Measurements from ENCODE around the gene SERPINI1. TPM values are rescaled to one million over a fixed set of nuclear protein-coding genes. Genes with fewer than 3 reads are reported as not detected.

The SERPINI1 gene
- total RNA-seq, 4 donors from 2014 or later = 0.54 to 4.1 (median 1.2) TPM; not detected in 1

GRCh38 chr3:167785790-167786189 lies 50.3 kb downstream of the SERPINI1 start:
- Histone ChIP-seq H3K27me3 (no peaks in the 10 kb centered on the region), H3K36me3 (no peaks in the 10 kb centered on the region), H3K9me3 (no peaks in the 10 kb centered on the region), H3K4me3 (no peak overlapping the region), H3K27ac (no peak overlapping the region), H3K4me1 (no peaks in the 10 kb centered on the region)
- no peak for DNase-seq
- TF ChIP-seq POLR2A (IDR thresholded peaks at IDR 0.05) = no peak
- TF ChIP-seq, protein P1, sequence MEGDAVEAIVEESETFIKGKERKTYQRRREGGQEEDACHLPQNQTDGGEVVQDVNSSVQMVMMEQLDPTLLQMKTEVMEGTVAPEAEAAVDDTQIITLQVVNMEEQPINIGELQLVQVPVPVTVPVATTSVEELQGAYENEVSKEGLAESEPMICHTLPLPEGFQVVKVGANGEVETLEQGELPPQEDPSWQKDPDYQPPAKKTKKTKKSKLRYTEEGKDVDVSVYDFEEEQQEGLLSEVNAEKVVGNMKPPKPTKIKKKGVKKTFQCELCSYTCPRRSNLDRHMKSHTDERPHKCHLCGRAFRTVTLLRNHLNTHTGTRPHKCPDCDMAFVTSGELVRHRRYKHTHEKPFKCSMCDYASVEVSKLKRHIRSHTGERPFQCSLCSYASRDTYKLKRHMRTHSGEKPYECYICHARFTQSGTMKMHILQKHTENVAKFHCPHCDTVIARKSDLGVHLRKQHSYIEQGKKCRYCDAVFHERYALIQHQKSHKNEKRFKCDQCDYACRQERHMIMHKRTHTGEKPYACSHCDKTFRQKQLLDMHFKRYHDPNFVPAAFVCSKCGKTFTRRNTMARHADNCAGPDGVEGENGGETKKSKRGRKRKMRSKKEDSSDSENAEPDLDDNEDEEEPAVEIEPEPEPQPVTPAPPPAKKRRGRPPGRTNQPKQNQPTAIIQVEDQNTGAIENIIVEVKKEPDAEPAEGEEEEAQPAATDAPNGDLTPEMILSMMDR (IDR thresholded peaks at IDR 0.05) = no peak

DNA sequence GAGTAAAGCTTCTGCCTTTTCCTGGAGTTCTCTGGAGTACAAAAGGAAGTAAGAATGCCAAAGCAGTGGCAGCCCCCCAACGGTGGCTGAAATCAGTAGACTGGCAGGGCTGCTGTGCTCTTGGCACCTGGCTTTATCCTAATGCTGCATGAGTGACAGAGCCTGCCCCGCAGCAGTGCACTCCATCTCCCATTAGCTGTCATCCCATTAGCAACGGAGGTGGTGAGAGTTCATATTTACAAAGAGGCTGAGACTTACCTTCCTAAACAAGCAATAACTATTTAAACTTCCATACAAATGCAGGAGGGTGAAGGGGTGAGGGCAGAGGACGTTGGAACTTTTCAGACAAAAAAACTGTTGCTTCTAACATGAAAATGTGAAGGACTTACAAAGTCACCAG lies 51.9 kb downstream of the SERPINI1 start:
- Histone ChIP-seq H3K27me3 (no peaks in the 10 kb centered on the region), H3K4me3 (no peak overlapping the region), H3K36me3 (no peaks in the 10 kb centered on the region), H3K4me1 (no peaks in the 10 kb centered on the region), H3K9me3 (no peaks in the 10 kb centered on the region), H3K27ac (no peak overlapping the region)
- DNase-seq = no peak
- TF ChIP-seq, protein P1 (IDR thresholded peaks at IDR 0.05) = no peak
- TF ChIP-seq POLR2A (IDR thresholded peaks at IDR 0.05) = no peak

DNA sequence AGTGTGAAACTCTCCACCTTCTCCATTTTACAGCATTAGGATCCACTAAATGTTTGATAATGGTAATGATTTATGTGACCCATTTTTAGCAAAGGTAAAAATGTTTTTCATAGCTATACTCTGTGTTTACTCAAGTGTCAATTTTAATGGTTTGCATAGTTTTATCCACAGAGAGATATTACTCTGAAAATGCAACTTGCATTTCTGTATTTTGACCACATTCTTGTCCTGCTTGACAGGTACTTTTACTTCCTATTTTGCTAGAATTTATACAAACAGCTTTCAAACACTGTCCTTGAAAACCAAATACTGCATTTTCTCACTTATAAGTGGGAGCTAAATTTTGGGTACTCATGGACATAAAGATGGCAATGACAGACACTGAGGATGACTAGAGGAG lies 62.9 kb downstream of the SERPINI1 start:
- H3K4me1 ChIP-seq = no peaks in the 10 kb centered on the region
- TF ChIP-seq POLR2A (IDR thresholded peaks at IDR 0.05) = no peak
- TF ChIP-seq, protein P1 (IDR thresholded peaks at IDR 0.05) = no peak
- DNase-seq = no peak
- H3K27ac ChIP-seq = no peak overlapping the region
- no peaks in the 10 kb centered on the region for H3K36me3 ChIP-seq
- no peaks in the 10 kb centered on the region for H3K27me3 ChIP-seq
- no peaks in the 10 kb centered on the region for H3K9me3 ChIP-seq
- H3K4me3 ChIP-seq = no peak overlapping the region

GRCh38 chr3:167808910-167809309 lies 73.4 kb downstream of the SERPINI1 start:
- Histone ChIP-seq H3K4me1 (no peaks in the 10 kb centered on the region), H3K4me3 (no peak overlapping the region), H3K9me3 (no peaks in the 10 kb centered on the region), H3K27ac (no peak overlapping the region), H3K27me3 (no peaks in the 10 kb centered on the region), H3K36me3 (no peaks in the 10 kb centered on the region)
- TF ChIP-seq, protein P1 (IDR thresholded peaks at IDR 0.05) = no peak
- no peak for TF ChIP-seq POLR2A (IDR thresholded peaks at IDR 0.05)
- no peak for DNase-seq

DNA sequence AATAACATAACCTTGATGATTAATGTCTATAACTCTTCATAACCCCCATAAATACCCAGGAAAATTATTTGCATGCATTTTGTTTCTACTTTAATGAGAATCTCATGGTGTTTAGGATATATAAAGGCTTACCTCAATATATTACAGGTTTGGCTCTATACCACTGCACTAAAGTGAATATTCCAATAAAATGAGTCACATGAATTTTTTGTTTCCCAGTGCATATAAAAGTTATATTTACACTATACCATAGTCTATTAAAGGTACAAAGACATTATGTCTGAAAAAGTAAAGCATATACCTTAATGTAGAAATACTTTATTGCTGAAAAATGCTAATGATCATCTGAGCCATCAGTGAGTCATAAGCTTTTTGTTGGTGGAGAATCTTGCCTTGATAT lies 74.7 kb downstream of the SERPINI1 start:
- Histone ChIP-seq H3K27me3 (no peaks in the 10 kb centered on the region), H3K4me1 (no peaks in the 10 kb centered on the region), H3K9me3 (no peaks in the 10 kb centered on the region), H3K27ac (no peak overlapping the region), H3K36me3 (no peaks in the 10 kb centered on the region), H3K4me3 (no peak overlapping the region)
- TF ChIP-seq, protein P1 (IDR thresholded peaks at IDR 0.05) = no peak
- no peak for TF ChIP-seq POLR2A (IDR thresholded peaks at IDR 0.05)
- DNase-seq = no peak

DNA sequence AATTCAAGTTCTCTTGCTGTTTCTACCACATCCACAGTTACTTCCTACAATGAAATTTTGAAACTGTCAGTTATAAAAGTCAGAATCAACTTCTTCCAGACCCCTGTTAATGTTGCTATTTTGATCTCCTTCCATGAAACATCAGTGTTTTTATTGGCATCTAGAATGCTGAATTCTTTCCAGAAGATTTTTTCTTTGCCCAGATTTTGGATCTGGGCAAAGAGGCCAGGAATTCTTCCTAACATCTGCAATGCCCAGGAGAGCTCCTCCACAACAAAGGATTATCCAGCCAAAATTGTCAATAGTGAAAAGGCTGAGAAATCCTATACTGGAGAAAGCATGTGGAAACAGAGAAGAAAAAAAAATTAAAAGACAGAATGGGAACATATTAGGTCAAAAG lies 75.5 kb downstream of the SERPINI1 start:
- no peak for DNase-seq
- Histone ChIP-seq H3K27me3 (no peaks in the 10 kb centered on the region), H3K4me3 (no peak overlapping the region), H3K4me1 (no peaks in the 10 kb centered on the region), H3K9me3 (no peaks in the 10 kb centered on the region), H3K27ac (no peak overlapping the region), H3K36me3 (no peaks in the 10 kb centered on the region)
- TF ChIP-seq, protein P1 (IDR thresholded peaks at IDR 0.05) = no peak
- no peak for TF ChIP-seq POLR2A (IDR thresholded peaks at IDR 0.05)
